Fibroblast of skin of abdomen (primary cell): ENCODE measurements around the gene MLLT3.
A peak's percentile ranks its signal among the peaks of the same experiment; 100 is the strongest.

Experiments used
- DNase-seq: peaks from one replicate; pipeline ENCODE4 v3.0.0-alpha.2; 2013

MLLT3 gene

DNA sequence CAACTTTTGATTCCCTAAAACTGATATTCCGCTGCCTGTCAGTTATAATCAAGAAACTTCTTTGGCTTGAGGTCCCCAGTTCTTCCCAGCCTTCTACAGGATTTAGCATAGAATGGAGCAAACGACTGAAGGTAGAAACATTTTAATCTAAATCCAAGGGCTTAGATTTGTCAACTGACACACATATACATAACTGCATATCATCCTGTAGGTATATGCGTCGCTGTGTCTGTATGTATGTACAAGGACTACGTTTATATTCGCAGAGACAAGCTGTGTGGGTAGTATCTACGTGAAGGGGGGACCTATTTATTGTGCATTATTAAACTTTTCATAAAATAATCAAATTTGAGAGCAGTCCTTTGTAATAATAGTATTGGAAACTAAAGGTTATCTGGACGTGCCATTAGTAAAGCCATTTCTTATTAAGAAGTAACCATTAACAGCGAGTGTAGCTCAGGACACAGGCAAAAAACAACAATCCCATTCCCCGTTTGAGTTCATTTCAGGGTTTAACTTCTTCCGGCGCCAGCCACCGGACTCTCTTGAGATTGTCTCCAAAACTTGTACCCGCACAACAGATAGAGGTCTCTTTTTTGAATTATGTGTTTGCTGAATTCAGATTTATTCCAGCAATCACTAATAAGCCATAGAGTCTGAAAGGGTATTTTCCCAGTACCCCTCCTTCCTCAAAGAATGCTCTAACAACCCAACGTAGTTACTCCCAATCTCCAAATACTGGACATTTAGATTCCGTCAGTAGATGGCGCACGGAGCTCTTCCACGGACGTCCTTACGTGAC, 2.1 kb upstream of the MLLT3 start:
- peak; percentile 71 for DNase-seq

GRCh38 chr9:20623748-20624124, 1.4 kb upstream of the MLLT3 start:
- no peak for DNase-seq

DNA sequence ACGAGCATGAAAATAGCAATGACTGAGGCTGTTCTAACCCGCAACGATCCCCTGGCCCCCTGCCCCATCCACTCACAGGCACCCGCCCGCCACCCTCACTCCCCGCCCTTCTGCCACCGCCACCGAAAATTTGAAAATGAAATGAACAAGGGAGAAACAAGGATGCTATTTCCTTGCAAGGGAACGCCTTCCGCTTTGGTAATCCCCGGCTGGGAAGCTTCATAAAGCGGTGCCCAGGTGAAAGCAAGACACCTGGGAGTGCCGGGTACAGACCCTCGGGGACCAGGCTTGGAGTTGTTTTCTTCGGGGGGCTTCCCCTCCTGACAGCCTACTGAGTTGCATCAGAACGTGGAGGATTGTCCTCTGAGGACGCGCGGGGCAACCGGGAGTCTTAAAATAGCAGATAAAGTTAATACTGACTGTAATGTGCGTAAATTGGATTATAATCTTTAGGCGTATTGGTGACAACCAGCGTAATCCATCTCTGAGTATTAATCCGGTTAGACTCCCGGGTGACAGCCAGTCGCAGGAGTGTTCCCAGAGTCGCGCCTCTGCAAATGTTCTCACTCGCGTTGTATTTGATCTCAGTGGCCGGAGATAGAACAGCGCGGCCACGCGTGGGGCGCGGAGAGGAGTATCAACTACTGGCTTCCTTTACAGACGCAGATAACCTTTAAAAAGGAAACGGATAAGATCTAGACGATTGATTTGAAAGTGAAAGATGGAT, 885 bp upstream of the MLLT3 start:
- no peak for DNase-seq

GRCh38 chr9:20621471-20622329, 599 bp downstream of the MLLT3 start:
- peak; percentile 80 for DNase-seq

GRCh38 chr9:20620650-20621470, 1.4 kb downstream of the MLLT3 start:
- DNase-seq, result peak; percentile 30

DNA sequence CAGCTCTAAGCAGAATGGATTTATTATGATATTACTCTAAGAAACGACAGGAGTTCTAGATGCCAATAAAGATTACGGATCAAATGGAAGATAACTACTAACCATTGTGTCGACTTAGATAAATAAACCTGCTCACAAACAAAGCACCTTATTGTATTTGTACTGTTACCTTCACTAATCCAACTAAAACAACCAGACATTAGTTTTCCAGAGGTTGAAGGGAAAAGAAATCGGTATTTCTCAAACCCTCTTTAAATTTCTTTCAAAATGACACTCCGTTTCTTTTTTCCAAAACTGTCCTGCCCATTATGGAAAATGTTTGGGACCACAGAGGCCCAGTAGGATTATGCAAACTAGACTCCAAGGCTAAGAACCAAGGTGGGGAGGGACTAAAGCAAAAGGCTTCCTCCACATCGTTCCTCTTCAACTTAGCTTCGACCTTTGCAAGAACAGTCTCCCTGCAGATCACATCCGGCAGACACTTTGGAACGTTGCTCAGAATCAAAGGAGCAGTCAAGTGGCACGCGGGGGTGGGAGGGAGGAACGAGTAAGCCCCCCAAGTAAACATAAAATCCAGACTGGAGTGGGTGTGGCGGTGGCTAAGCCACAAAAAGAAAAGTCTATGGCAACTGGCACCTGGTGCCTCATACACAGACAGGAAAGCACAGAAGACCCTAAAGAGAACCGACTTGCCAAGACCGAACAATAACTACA, 2.7 kb downstream of the MLLT3 start:
- DNase-seq, result no peak

DNA sequence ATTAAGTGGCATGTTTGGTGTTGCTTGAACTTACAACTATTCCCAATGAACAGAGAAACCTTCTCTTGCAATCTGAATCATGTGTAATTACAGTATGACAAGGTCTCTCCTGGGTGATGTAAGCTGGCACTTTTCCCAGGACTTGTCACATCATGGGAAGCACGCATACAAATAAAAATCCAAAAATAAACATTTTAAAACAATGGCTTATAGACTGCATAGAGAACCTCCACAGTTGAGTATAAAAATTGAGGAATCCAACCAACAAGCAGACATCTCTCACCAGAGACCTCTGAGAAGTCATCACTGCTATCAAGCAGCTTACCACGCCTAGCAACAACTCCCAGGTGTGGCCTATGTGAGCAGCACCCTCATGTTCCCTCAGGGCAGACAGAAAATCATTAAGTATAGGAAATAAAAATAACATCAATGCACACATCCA, 3.9 kb downstream of the MLLT3 start:
- peak; percentile 47 for DNase-seq

DNA sequence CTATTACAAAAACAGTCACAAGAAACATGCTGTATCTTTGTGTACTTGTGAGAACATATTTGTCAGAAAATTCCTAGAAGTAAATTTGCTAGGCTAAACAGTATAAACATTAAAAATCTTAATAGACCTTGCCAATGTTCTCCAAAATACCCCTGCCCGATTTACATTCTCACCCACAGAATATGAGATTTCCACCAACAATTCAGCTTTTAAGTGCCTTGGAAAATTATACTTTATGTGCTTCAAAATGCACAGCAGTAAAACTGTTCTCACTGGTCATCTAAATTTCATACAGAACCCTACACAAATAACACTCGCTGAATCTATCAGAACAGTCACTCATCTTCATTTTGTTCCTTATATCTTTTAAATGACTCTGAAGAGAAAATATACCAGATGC, 5.5 kb downstream of the MLLT3 start:
- no peak for DNase-seq

DNA sequence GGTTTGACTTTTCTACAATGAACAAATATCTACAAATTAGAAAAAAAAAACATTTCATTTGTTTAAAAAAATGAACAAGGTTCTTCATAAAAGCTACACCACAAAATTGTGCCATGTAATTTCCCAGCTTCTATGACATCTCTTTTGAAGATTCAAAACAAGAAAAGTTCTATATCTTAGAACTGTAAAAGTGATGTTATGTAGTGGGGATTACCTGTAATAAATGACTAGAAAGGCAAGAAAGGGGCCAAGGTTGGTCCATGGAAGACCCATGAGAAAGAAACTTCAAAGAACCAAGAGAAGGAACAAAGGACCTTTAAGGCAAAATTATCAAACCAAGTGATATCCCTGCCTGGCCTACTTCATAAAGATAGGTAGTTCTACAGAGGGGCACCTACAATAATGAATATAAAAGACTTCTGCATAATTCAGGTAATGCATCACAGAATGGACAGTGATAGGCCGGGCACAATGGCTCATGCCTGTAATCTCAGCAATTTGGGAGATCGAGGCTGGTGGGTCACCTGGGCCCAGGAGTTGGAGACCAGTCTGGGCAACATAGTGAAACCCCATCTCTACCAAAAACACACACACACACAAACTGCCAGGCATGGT, 7.6 kb downstream of the MLLT3 start:
- DNase-seq, result no peak

GRCh38 chr9:20611691-20612287, 10.5 kb downstream of the MLLT3 start:
- peak; percentile 64 for DNase-seq

GRCh38 chr9:20610591-20610990, 11.7 kb downstream of the MLLT3 start:
- DNase-seq, result no peak

DNA sequence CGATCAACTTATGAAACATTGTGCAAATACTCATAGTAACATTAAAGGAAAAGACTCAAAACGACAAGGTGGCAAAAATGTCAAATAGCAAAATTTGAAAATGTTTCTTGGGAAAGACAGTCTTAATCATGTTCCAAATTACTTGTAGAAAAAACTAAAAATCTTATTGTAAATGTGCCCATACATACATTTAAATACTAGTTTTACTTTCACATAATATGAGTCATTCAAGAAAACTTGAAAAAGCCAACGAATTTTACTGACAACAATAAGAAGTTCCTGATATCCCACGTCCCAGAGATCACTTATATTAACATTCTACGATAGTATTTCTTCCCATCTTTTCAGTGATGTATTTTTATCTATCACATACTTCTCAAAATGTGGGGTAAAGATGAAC, 13.7 kb downstream of the MLLT3 start:
- no peak for DNase-seq

- DNase-seq, result no peak
Measured at GRCh38 chr9:20606652-20607051, 15.6 kb downstream of the MLLT3 start.

DNA sequence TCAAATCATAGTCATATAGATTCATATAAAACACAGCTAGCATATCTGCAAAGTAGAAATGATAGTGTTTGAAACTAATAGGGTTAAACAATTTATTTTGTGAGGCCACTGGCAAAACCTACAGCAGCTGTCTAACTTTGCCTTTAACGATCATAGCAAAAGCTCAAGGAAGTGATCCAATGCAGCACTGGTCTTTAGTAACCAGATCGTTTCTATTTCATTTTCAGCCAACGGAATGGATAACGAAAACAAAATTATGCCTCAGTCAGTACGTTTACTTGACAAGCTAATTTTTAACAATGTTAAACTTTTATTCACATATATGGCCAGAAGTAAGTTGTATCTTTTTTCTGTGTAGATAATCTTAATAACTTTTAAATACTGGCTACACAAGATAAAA, 17.7 kb downstream of the MLLT3 start:
- DNase-seq, result peak; percentile 15

DNA sequence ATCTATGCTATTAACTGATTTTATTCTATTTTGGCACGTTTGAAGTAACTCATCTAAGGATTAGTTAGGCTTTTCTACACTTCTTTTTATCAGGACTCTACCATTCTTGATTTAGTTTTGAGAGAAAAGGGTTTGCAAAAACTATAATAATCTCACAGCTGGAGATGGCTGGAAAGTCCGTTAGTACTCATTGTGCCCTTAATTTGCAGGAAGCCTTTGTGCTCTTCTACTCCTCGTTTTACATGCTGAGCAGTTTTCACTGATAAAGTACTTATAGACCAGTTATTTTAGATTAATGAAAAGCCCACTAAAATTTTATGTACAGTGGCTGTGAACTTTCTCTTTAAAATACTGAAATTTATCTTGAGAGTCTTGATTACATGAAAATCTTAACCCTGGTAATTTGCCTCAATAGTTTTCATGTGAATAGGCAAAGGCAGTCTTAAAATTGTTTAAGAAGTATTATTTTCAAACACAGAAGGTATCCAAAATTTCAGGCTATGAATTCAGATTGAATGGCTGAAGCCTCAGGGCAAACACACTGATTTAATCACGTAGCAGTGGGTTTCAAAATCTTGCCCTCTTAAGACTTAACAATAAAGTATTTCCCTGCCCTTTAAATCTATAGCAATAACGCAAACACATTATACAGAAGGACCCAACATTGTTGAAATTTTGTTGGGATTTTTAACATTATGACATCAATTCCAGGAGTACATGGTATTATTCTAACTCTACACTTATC, 18.6 kb downstream of the MLLT3 start:
- DNase-seq, result no peak

DNA sequence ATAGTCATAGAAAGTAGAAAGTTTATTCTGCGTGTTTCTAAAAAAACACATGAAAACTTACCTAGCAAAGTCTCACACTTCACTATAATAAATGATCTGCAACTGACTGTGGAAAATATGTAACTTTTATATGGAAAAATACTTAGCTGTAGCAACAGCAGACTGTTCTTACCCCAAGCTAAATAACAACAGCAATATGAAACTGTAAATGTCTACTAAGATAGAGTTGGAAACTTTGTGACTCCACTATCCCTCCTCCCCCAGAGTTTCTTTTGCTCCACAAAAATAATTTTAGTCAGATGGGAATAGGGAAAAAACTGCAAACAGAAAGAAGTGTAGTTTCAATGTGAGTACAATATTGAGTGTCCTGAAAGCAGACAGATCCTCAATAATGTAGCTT, 21.0 kb downstream of the MLLT3 start:
- no peak for DNase-seq

DNA sequence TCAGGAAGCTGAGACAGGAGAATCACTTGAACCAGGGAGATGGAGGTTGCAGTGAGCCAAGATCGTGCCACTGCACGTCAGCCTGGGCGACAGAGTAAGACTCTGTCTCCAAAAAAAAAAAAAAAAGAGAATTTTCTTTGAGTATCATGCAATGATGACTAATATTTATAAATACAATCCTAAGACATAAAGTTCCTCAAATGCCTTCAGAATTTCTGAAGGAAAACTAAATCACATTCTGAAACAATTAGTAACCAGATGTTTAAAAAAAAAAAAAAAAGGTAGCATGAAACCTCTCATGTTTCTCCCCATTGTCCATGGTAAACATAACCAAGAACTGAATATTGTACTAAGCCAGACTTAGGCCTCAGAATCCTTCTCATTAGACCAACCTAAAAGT, 23.1 kb downstream of the MLLT3 start:
- DNase-seq, result peak; percentile 52

- no peak for DNase-seq
Measured at GRCh38 chr9:20598367-20598766, 23.9 kb downstream of the MLLT3 start.

DNA sequence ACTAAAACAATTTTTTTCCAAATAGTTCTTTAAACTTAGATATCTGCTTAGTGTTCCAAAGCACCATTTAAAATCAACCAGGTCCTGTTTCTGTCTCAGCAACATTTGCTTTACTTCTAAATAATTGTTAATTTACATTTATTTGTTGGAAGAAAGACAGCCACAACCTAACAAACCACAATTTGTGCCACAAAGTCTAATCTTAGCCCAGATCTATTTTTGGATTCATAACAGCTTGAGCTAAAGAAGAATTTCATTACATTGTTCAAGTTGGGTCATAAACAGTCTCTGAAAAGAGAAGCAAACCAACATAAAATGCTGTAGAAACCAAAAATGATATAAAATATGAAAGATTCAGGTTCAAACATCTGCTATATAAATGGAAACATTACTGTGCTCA, 24.4 kb downstream of the MLLT3 start:
- DNase-seq, result no peak

DNA sequence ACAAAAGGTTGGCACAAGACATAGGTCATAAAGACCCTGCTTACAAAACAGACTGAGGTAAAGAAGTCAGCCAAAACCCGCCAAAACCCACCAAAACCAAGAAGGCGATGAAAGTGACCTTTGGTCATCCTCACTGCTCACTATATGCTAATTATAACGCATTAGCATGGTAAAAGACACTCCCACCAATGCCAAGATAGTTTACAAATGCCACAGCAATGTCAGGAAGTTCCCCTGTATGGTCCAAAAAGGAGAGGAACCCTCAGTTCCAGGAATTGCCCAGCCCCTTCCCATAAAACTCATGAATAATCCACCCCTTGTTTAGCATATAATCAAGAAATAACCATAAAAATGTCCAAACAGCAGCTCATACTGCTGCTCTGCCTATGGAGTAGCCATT, 27.7 kb downstream of the MLLT3 start:
- no peak for DNase-seq
